ENCODE data around the gene IP6K2.

GRCh38 chr3:48738926-48739616 is 22.1 kb upstream of the IP6K2 start:
- TF ChIP-seq EGR1 (IDR thresholded peaks at IDR 0.05) = no peak
- TF ChIP-seq RAD21 (IDR thresholded peaks at IDR 0.05; ENCODE audit: low read depth) = no peak
- no peak for TF ChIP-seq MAX (IDR thresholded peaks at IDR 0.05)
- no peak for TF ChIP-seq YY1 (IDR thresholded peaks at IDR 0.05; ENCODE audit: low read depth)
- no peak for TF ChIP-seq ZBTB7A (IDR thresholded peaks at IDR 0.05; ENCODE audit: low read depth)
- TF ChIP-seq TCF12 (IDR thresholded peaks at IDR 0.05; ENCODE audit: low read depth) = no peak
- no peak for TF ChIP-seq NFIC (IDR thresholded peaks at IDR 0.05)
- no peak for TF ChIP-seq CEBPB (IDR thresholded peaks at IDR 0.05)
- TF ChIP-seq USF1 (IDR thresholded peaks at IDR 0.05) = no peak
- TF ChIP-seq REST (IDR thresholded peaks at IDR 0.05; ENCODE audit: low read depth) = no peak
- TF ChIP-seq EP300 (IDR thresholded peaks at IDR 0.05; ENCODE audit: borderline replicate concordance) = no peak
- TF ChIP-seq TEAD4 (IDR thresholded peaks at IDR 0.05) = no peak
